ENCODE results near the gene SATB1. TPM values are rescaled to one million over a fixed set of nuclear protein-coding genes. Genes with fewer than 3 reads are reported as not detected.

The SATB1 gene
- total and polyA plus RNA-seq, 3 experiments from 2014 or later = 89.6 to 163 (median 158) TPM

DNA sequence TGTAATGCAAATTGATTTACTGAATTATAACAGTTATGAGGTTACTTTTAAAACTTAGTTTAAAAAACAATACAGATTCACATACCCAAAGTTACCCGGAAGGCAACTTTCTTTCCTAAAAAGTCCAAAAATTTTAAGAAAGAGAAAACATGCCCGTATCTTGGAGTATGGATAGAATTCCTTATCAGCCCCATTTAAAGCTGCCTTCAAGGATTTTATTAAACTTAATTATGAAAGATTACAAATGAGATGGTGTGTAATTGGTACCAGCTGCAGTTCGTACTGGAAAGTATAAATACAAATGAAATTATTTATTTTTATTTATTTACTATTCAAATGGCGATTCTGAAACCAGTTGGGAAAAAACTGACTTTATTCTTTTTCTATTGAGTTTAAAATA lies 39.4 kb downstream of the SATB1 start:
- H3K27ac Mint-ChIP-seq = no peak overlapping the region
- H3K4me3 Mint-ChIP-seq = no peak overlapping the region
- H3K4me1 Mint-ChIP-seq = peaks cover 33 to 59% (median 51%) of the 10 kb centered on the region in 3 donors
- H3K9me3 ChIP-seq (ENCODE audit: low read length) = no peaks in the 10 kb centered on the region
- H3K36me3 Mint-ChIP-seq = peaks cover 10 to 65% (median 11%) of the 10 kb centered on the region in 3 donors
- peaks cover 10% of the 10 kb centered on the region for H3K36me3 ChIP-seq (ENCODE audit: insufficient read depth, low read length)
- no peak for DNase-seq
- H3K27me3 ChIP-seq (ENCODE audit: insufficient read depth, low read length, poor library complexity, severe bottlenecking) = no peaks in the 10 kb centered on the region
- CTCF ChIA-PET = interaction anchor here (1.0 kb wide), 1 partner anchor 13 kb away, joined by 3 read pairs; no protein-coding TSS in a partner anchor
- no peaks in the 10 kb centered on the region for H3K27me3 Mint-ChIP-seq
- no peaks in the 10 kb centered on the region for H3K9me3 Mint-ChIP-seq
- H3K4me3 ChIP-seq (ENCODE audit: low read length) = no peak overlapping the region
- no peak overlapping the region for H3K27ac ChIP-seq (ENCODE audit: low read depth, low read length)
- H3K4me1 ChIP-seq (ENCODE audit: insufficient read depth, low read length) = peaks cover 57% of the 10 kb centered on the region
- POLR2A ChIA-PET = no interaction called here

DNA sequence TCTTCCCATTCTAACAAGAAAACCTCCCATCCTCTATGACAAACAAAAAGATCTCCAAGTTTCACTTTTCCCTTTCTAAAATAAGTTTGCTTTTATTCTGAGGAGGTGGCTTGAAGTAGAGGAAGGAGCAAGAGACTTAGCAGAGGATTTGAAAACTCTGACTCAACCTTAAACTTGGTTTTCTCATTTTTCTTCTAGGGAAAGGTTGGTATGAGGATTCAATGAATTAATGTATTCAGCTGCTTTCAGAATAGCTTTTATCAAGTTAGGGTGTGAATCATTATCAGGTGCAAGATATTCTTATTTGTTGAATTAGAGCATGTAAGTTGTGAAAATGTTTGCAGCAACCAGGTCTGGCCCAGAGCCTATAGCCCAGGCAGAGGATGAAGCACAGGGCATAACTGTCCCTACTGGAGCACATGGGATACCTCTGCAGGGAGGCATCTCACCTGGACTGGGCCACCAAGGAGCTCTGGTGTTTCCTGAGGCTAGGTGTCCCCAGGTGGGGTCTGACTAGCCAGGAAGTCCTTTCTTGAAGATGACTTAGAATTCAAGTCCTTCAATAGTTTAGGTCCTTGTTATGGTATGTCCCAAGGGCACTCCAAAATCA lies 42.3 kb downstream of the SATB1 start:
- Mint-ChIP-seq H3K9me3 (no peaks in the 10 kb centered on the region), H3K27me3 (no peaks in the 10 kb centered on the region), H3K27ac (peak overlapping the region in 2 of 8 donors; percentile 4 to 49), H3K36me3 (peaks cover 11 to 77% (median 12%) of the 10 kb centered on the region in 3 donors), H3K4me1 (peaks cover 24 to 61% (median 48%) of the 10 kb centered on the region in 3 donors), H3K4me3 (no peak overlapping the region)
- no peak for DNase-seq
- Histone ChIP-seq H3K36me3 (ENCODE audit: insufficient read depth, low read length) (peaks cover 16% of the 10 kb centered on the region), H3K27ac (ENCODE audit: low read depth, low read length) (no peak overlapping the region), H3K9me3 (ENCODE audit: low read length) (no peaks in the 10 kb centered on the region), H3K4me3 (ENCODE audit: low read length) (no peak overlapping the region), H3K4me1 (ENCODE audit: insufficient read depth, low read length) (peaks cover 58% of the 10 kb centered on the region), H3K27me3 (ENCODE audit: insufficient read depth, low read length, poor library complexity, severe bottlenecking) (no peaks in the 10 kb centered on the region)
- POLR2A ChIA-PET = interaction anchor here (0.6 kb wide), 1 partner anchor 10 kb away, joined by 4 read pairs; no protein-coding TSS in a partner anchor
- CTCF ChIA-PET = no interaction called here

DNA sequence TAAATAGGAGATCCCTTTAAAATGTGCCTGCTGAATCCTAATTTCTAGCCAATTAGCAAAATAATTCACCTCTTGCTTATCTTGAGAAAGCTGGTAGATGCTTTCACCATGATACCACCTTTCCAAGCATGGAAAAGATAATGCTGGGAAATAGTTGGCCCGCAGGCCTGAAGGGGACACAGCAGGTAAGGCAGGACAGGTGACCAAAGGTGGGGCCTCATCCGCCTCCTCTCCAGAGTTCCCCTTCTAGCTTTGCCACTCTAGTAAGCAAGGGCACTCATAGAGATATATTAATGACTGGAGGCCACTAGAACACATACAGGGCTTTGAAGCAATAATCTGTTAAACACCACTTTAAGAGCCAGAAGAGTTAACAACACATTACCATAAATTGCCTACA lies 45.5 kb downstream of the SATB1 start:
- H3K27ac Mint-ChIP-seq = peak overlapping the region in 2 of 8 donors; percentile 36 to 71

DNA sequence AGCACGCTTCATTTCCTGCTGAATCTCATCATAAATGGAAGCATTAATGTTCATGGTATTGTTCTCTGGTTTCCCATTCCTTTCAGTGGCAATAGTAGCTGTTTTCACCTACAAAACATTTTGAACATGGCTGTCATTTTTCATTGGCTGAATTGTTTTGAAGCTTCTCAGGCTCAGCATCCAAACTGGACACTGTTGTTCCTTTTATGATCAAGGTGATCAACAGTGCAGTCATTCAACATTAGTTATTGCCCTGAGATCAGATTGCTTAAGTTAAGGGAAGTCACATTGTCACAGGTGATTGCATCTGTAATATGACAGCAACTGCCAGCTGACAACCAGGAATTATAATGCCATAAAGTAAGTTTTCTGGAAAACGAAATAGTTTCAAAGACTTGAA lies 46.9 kb downstream of the SATB1 start:
- H3K27me3 ChIP-seq (ENCODE audit: insufficient read depth, low read length, poor library complexity, severe bottlenecking) = no peaks in the 10 kb centered on the region
- no peak overlapping the region for H3K4me3 ChIP-seq (ENCODE audit: low read length)
- no peak for DNase-seq
- H3K36me3 ChIP-seq (ENCODE audit: insufficient read depth, low read length) = peaks cover 22% of the 10 kb centered on the region
- no peak overlapping the region for H3K27ac ChIP-seq (ENCODE audit: low read depth, low read length)
- Mint-ChIP-seq H3K27ac (no peak overlapping the region), H3K9me3 (no peaks in the 10 kb centered on the region), H3K36me3 (peaks cover 4 to 81% (median 18%) of the 10 kb centered on the region in 3 donors), H3K4me3 (no peak overlapping the region), H3K27me3 (no peaks in the 10 kb centered on the region), H3K4me1 (peaks cover 41 to 68% (median 61%) of the 10 kb centered on the region in 3 donors)
- no peaks in the 10 kb centered on the region for H3K9me3 ChIP-seq (ENCODE audit: low read length)
- POLR2A ChIA-PET = interaction anchor here (0.6 kb wide), 1 partner anchor 10 kb away, joined by 3 read pairs; no protein-coding TSS in a partner anchor
- H3K4me1 ChIP-seq (ENCODE audit: insufficient read depth, low read length) = peaks cover 67% of the 10 kb centered on the region
- CTCF ChIA-PET = no interaction called here

More for the DNA sequence above, 45.5 kb downstream of the SATB1 start:
- Histone ChIP-seq H3K36me3 (ENCODE audit: insufficient read depth, low read length) (peaks cover 18% of the 10 kb centered on the region), H3K27me3 (ENCODE audit: insufficient read depth, low read length, poor library complexity, severe bottlenecking) (no peaks in the 10 kb centered on the region), H3K4me3 (ENCODE audit: low read length) (no peak overlapping the region), H3K4me1 (ENCODE audit: insufficient read depth, low read length) (peaks cover 60% of the 10 kb centered on the region), H3K27ac (ENCODE audit: low read depth, low read length) (no peak overlapping the region), H3K9me3 (ENCODE audit: low read length) (no peaks in the 10 kb centered on the region)
- Mint-ChIP-seq H3K9me3 (no peaks in the 10 kb centered on the region), H3K4me3 (no peak overlapping the region), H3K4me1 (peaks cover 32 to 66% (median 55%) of the 10 kb centered on the region in 3 donors), H3K27me3 (no peaks in the 10 kb centered on the region), H3K36me3 (peaks cover 5 to 81% (median 16%) of the 10 kb centered on the region in 3 donors)
- DNase-seq = no peak
- POLR2A ChIA-PET = no interaction called here
- CTCF ChIA-PET = interaction anchor here (1.5 kb wide), 1 partner anchor 9 kb away, joined by 3 read pairs; no protein-coding TSS in a partner anchor

DNA sequence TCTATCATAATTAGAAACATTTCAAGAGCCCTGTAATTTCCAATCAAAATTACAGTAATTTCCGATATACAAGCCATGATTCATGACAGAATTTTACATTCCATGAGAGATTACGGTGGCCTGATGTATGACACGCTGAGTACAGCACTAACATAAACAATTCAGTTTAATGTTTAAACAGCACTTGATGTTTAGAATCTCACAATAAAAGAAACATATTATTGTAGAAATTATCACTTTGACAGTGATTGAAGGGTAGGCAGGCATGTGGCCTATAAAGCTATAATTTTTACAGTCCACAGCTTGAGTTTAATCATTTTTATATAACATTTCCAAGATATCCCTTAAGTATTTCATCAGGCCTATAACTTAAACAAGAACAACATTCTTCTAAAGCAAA lies 48.5 kb downstream of the SATB1 start:
- Histone ChIP-seq H3K4me3 (ENCODE audit: low read length) (no peak overlapping the region), H3K36me3 (ENCODE audit: insufficient read depth, low read length) (peaks cover 15% of the 10 kb centered on the region), H3K9me3 (ENCODE audit: low read length) (no peaks in the 10 kb centered on the region), H3K4me1 (ENCODE audit: insufficient read depth, low read length) (peaks cover 70% of the 10 kb centered on the region), H3K27ac (ENCODE audit: low read depth, low read length) (no peak overlapping the region), H3K27me3 (ENCODE audit: insufficient read depth, low read length, poor library complexity, severe bottlenecking) (no peaks in the 10 kb centered on the region)
- Mint-ChIP-seq H3K36me3 (peaks cover 4 to 83% (median 20%) of the 10 kb centered on the region in 3 donors), H3K27ac (no peak overlapping the region), H3K4me1 (peaks cover 46 to 74% (median 67%) of the 10 kb centered on the region in 3 donors), H3K27me3 (no peaks in the 10 kb centered on the region), H3K4me3 (no peak overlapping the region), H3K9me3 (no peaks in the 10 kb centered on the region)
- ChIA-PET POLR2A (no interaction called here), CTCF (no interaction called here)
- DNase-seq = no peak

DNA sequence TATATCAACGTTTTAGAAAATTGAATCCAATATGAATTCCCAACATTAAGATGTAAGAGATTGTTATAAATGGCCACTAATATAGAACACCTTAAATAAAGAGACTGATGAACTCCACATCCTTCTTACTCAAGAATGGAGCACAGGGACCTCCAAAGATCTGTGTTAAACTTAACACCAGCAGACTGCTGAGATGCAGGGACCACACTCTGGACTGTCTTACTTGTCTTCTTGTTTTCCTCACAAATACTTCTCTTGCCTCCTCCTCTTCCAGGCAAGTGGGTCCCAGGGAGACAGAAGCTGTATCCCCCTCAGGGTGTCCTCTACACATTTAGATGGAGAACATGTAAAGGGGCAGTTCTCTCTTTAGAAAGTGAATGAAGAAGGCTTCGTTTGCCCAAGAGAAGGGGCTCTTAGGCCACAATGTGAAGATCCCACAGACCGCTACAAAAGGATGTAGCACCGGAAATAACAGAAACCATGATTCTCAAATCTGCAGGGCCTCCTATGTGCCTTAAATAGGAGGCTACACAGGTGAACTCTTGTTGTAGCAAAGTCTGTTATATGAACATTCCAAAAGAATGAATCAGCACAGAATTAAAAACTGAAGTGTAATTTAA lies 52.2 kb downstream of the SATB1 start:
- H3K27ac ChIP-seq (ENCODE audit: low read depth, low read length) = no peak overlapping the region
- H3K27ac Mint-ChIP-seq = peak overlapping the region in 5 of 8 donors; percentile 4 to 73 (median 48)
- H3K27me3 ChIP-seq (ENCODE audit: insufficient read depth, low read length, poor library complexity, severe bottlenecking) = no peaks in the 10 kb centered on the region
- H3K36me3 ChIP-seq (ENCODE audit: insufficient read depth, low read length) = peaks cover 9% of the 10 kb centered on the region
- peaks cover 56 to 79% (median 67%) of the 10 kb centered on the region in 3 donors for H3K4me1 Mint-ChIP-seq
- peak overlapping the region in 6 of 7 donors; percentile 1 to 64 (median 32) for H3K4me3 Mint-ChIP-seq
- H3K4me3 ChIP-seq (ENCODE audit: low read length) = no peak overlapping the region
- no peaks in the 10 kb centered on the region for H3K9me3 Mint-ChIP-seq
- H3K27me3 Mint-ChIP-seq = no peaks in the 10 kb centered on the region
- CTCF ChIA-PET = no interaction called here
- peaks cover 4 to 82% (median 26%) of the 10 kb centered on the region in 3 donors for H3K36me3 Mint-ChIP-seq
- POLR2A ChIA-PET = no interaction called here
- peak in 2 of 5 donors; percentile 24 to 59 for DNase-seq
- H3K9me3 ChIP-seq (ENCODE audit: low read length) = no peaks in the 10 kb centered on the region
- peaks cover 61% of the 10 kb centered on the region for H3K4me1 ChIP-seq (ENCODE audit: insufficient read depth, low read length)

DNA sequence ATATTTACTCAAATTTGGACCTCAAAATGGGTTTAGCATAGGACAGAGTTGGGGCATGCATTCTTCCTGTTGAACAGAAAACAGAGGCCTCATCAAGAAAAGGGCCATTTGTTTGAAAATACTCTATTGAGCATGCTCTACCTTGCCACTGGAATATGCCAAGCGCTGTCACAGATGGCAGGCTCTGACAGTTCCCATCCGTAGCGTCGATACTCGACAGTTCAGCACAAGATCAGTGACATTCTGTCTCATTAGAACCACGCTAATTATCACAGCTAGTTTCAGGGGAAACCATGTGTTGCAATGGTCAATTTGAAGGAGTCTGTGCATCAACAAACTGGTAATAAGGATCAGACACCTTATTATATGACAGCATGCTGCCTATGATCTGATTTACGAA lies 54.5 kb downstream of the SATB1 start:
- DNase-seq = no peak
- no peaks in the 10 kb centered on the region for H3K27me3 ChIP-seq (ENCODE audit: insufficient read depth, low read length, poor library complexity, severe bottlenecking)
- H3K27ac Mint-ChIP-seq = no peak overlapping the region
- H3K27me3 Mint-ChIP-seq = no peaks in the 10 kb centered on the region
- H3K4me1 Mint-ChIP-seq = peaks cover 60 to 84% (median 75%) of the 10 kb centered on the region in 3 donors
- H3K9me3 Mint-ChIP-seq = no peaks in the 10 kb centered on the region
- no peak overlapping the region for H3K27ac ChIP-seq (ENCODE audit: low read depth, low read length)
- peaks cover 60% of the 10 kb centered on the region for H3K4me1 ChIP-seq (ENCODE audit: insufficient read depth, low read length)
- H3K4me3 ChIP-seq (ENCODE audit: low read length) = no peak overlapping the region
- H3K9me3 ChIP-seq (ENCODE audit: low read length) = no peaks in the 10 kb centered on the region
- peaks cover 12% of the 10 kb centered on the region for H3K36me3 ChIP-seq (ENCODE audit: insufficient read depth, low read length)
- ChIA-PET CTCF (no interaction called here), POLR2A (no interaction called here)
- no peak overlapping the region for H3K4me3 Mint-ChIP-seq
- H3K36me3 Mint-ChIP-seq = peaks cover 0 to 82% (median 30%) of the 10 kb centered on the region in 3 donors

DNA sequence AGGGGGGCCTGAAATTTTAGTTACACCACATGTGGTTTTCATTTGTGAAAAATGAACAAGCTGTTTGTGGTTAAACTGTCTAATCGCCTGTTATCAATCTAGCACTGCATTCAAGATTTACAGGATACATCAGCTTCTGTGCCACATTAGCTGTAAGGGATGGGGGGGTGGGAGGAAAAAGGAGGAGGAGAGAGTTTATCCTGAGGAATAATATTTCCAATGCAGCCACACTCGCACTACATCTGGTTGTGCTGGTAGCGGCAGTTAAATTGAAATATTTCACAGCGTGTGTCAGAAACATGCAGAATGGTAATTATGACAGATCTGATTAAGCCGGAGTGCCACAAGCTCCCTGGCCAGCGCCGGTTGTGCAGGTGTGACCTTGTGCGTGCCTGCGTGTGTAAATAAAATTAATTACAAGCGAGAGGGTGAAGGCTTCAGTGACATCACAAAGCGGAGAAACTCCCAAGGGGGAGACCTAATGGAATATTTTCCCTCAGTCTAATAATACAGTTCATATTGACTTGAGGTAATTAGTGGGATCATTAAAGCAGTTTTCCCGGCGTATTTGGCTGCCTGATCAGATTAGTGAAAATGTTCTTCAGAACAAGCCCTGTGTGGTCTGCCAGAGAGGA lies 55.5 kb downstream of the SATB1 start:
- H3K9me3 Mint-ChIP-seq = no peaks in the 10 kb centered on the region
- H3K27ac ChIP-seq (ENCODE audit: low read depth, low read length) = no peak overlapping the region
- H3K27me3 Mint-ChIP-seq = no peaks in the 10 kb centered on the region
- ChIA-PET CTCF (no interaction called here), POLR2A (no interaction called here)
- H3K36me3 Mint-ChIP-seq = peaks cover 0 to 80% (median 25%) of the 10 kb centered on the region in 3 donors
- H3K36me3 ChIP-seq (ENCODE audit: insufficient read depth, low read length) = peaks cover 12% of the 10 kb centered on the region
- H3K4me1 ChIP-seq (ENCODE audit: insufficient read depth, low read length) = peaks cover 50% of the 10 kb centered on the region
- no peaks in the 10 kb centered on the region for H3K27me3 ChIP-seq (ENCODE audit: insufficient read depth, low read length, poor library complexity, severe bottlenecking)
- no peak for DNase-seq
- peak overlapping the region in 2 of 8 donors; percentile 28 to 50 for H3K27ac Mint-ChIP-seq
- peaks cover 53 to 74% (median 68%) of the 10 kb centered on the region in 3 donors for H3K4me1 Mint-ChIP-seq
- H3K4me3 ChIP-seq (ENCODE audit: low read length) = no peak overlapping the region
- no peaks in the 10 kb centered on the region for H3K9me3 ChIP-seq (ENCODE audit: low read length)
- peak overlapping the region in 1 of 7 donors; percentile 11 for H3K4me3 Mint-ChIP-seq

Measured in CD8-positive, alpha-beta memory T cell (primary cell).